ENCODE data around the gene PPP2R2C. TPM values are rescaled to one million over a fixed set of nuclear protein-coding genes. Genes with fewer than 3 reads are reported as not detected.

Gene PPP2R2C
- total and polyA plus RNA-seq, 10 of the 15 experiments (the other 5 are each of a cell fraction or from before 2014, with no cell fraction given), result 0.13 to 0.15 TPM; not detected in 8

DNA sequence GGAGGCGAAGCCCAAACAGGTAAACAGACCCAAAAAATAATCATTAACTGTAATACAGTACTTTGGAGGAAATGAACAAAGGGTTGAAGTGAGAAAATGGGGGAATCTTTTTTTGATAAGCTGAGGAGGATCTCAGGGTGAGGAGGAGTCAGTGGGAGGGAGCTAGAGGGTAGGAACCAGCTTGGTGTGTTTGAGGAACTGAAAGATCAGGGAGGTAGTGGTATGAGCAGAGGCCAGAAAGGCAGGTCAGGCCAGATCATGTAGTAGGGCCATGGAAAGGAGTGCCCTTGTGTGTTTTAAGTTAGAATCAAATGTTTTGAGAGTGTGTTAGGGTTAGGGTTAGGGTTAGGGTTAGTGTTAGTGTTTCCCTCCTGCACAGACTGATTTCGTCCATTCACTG is 48.8 kb downstream of the PPP2R2C start (continued):
- TF ChIP-seq BMI1 (IDR thresholded peaks at IDR 0.05; ENCODE audit: borderline replicate concordance) (peak; percentile 43; the same call in 1 of the 2 replicates), EP300 (IDR thresholded peaks at IDR 0.05; ENCODE audit: borderline replicate concordance in 1 of 2, control insufficient read depth in 1 of 2, low read depth in 2 of 2, low read length in 2 of 2) (peak in 1 of 2 experiments; percentile 78; a peak in 2 of 4 replicates), STAT3 (IDR thresholded peaks at IDR 0.05; ENCODE audit: low read depth, low read length) (no peak), DPF2 (IDR thresholded peaks at IDR 0.05) (peak; percentile 84), NFXL1 (IDR thresholded peaks at IDR 0.05; ENCODE audit: borderline replicate concordance) (no peak), ZNF207 (IDR thresholded peaks at IDR 0.05; ENCODE audit: borderline replicate concordance) (no peak), KAT2A (conservative IDR thresholded peaks at IDR 0.05; ENCODE audit: control insufficient read depth, low read depth, low read length) (no peak), RCOR1 (conservative IDR thresholded peaks at IDR 0.05; ENCODE audit: low read depth, low read length) (no peak), IKZF2 (IDR thresholded peaks at IDR 0.05) (peak; percentile 59 to 65; a peak in 2 of 4 replicates), NR2F1 (conservative IDR thresholded peaks at IDR 0.05) (peak; percentile 79), SPI1 (IDR thresholded peaks at IDR 0.05; ENCODE audit: borderline replicate concordance, insufficient read depth, low read depth, low read length) (peak; percentile 97), ZBED1 (IDR thresholded peaks at IDR 0.05; ENCODE audit: borderline replicate concordance) (no peak), IRF4 (IDR thresholded peaks at IDR 0.05; ENCODE audit: low read depth, low read length) (peak; percentile 96), HDGF (IDR thresholded peaks at IDR 0.05) (peak; percentile 71; the same call in 1 of the 2 replicates), BHLHE40 (IDR thresholded peaks at IDR 0.05; ENCODE audit: borderline replicate concordance in 1 of 2, low read depth in 2 of 2, low read length in 1 of 2) (peak in 1 of 2 experiments; percentile 35; a peak in 1 of 4 replicates), TARDBP (IDR thresholded peaks at IDR 0.05; ENCODE audit: borderline replicate concordance) (no peak), MTA2 (IDR thresholded peaks at IDR 0.05; ENCODE audit: low read depth) (0 out of 2 replicates have a peak, but pooled peaks have one; percentile 46)
- TF ChIP-seq, protein P1, sequence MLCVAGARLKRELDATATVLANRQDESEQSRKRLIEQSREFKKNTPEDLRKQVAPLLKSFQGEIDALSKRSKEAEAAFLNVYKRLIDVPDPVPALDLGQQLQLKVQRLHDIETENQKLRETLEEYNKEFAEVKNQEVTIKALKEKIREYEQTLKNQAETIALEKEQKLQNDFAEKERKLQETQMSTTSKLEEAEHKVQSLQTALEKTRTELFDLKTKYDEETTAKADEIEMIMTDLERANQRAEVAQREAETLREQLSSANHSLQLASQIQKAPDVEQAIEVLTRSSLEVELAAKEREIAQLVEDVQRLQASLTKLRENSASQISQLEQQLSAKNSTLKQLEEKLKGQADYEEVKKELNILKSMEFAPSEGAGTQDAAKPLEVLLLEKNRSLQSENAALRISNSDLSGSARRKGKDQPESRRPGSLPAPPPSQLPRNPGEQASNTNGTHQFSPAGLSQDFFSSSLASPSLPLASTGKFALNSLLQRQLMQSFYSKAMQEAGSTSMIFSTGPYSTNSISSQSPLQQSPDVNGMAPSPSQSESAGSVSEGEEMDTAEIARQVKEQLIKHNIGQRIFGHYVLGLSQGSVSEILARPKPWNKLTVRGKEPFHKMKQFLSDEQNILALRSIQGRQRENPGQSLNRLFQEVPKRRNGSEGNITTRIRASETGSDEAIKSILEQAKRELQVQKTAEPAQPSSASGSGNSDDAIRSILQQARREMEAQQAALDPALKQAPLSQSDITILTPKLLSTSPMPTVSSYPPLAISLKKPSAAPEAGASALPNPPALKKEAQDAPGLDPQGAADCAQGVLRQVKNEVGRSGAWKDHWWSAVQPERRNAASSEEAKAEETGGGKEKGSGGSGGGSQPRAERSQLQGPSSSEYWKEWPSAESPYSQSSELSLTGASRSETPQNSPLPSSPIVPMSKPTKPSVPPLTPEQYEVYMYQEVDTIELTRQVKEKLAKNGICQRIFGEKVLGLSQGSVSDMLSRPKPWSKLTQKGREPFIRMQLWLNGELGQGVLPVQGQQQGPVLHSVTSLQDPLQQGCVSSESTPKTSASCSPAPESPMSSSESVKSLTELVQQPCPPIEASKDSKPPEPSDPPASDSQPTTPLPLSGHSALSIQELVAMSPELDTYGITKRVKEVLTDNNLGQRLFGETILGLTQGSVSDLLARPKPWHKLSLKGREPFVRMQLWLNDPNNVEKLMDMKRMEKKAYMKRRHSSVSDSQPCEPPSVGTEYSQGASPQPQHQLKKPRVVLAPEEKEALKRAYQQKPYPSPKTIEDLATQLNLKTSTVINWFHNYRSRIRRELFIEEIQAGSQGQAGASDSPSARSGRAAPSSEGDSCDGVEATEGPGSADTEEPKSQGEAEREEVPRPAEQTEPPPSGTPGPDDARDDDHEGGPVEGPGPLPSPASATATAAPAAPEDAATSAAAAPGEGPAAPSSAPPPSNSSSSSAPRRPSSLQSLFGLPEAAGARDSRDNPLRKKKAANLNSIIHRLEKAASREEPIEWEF (IDR thresholded peaks at IDR 0.05; ENCODE audit: insufficient replicate concordance, low read depth, low read length), result no peak
- TF ChIP-seq, protein P2, sequence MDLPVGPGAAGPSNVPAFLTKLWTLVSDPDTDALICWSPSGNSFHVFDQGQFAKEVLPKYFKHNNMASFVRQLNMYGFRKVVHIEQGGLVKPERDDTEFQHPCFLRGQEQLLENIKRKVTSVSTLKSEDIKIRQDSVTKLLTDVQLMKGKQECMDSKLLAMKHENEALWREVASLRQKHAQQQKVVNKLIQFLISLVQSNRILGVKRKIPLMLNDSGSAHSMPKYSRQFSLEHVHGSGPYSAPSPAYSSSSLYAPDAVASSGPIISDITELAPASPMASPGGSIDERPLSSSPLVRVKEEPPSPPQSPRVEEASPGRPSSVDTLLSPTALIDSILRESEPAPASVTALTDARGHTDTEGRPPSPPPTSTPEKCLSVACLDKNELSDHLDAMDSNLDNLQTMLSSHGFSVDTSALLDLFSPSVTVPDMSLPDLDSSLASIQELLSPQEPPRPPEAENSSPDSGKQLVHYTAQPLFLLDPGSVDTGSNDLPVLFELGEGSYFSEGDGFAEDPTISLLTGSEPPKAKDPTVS (IDR thresholded peaks at IDR 0.05; ENCODE audit: low read depth, low read length), result no peak
- TF ChIP-seq, protein P3, sequence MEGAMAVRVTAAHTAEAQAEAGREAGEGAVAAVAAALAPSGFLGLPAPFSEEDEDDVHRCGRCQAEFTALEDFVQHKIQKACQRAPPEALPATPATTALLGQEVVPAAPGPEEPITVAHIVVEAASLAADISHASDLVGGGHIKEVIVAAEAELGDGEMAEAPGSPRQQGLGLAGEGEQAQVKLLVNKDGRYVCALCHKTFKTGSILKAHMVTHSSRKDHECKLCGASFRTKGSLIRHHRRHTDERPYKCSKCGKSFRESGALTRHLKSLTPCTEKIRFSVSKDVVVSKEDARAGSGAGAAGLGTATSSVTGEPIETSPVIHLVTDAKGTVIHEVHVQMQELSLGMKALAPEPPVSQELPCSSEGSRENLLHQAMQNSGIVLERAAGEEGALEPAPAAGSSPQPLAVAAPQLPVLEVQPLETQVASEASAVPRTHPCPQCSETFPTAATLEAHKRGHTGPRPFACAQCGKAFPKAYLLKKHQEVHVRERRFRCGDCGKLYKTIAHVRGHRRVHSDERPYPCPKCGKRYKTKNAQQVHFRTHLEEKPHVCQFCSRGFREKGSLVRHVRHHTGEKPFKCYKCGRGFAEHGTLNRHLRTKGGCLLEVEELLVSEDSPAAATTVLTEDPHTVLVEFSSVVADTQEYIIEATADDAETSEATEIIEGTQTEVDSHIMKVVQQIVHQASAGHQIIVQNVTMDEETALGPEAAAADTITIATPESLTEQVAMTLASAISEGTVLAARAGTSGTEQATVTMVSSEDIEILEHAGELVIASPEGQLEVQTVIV (IDR thresholded peaks at IDR 0.05; ENCODE audit: borderline replicate concordance, partially characterized antibody), result no peak
- TF ChIP-seq, protein P4, sequence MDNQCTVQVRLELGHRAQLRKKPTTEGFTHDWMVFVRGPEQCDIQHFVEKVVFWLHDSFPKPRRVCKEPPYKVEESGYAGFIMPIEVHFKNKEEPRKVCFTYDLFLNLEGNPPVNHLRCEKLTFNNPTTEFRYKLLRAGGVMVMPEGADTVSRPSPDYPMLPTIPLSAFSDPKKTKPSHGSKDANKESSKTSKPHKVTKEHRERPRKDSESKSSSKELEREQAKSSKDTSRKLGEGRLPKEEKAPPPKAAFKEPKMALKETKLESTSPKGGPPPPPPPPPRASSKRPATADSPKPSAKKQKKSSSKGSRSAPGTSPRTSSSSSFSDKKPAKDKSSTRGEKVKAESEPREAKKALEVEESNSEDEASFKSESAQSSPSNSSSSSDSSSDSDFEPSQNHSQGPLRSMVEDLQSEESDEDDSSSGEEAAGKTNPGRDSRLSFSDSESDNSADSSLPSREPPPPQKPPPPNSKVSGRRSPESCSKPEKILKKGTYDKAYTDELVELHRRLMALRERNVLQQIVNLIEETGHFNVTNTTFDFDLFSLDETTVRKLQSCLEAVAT (IDR thresholded peaks at IDR 0.05), result no peak

Measured in GM12878 (cell line).